HG02884 (cell line): Measurements from ENCODE around the gene EPB41L5.
"Not testable (repeated sequence)": the region's sequence is repeated elsewhere in the genome, so short reads cannot be mapped to it uniquely, and the experiment has no call there.

Experiments
- ATAC-seq: cut with Tn5 transposase; IDR thresholded peaks from one replicate; pipeline ENCODE4 v1.9.1; 2021; ENCODE audit warnings: mild to moderate bottlenecking, moderate library complexity; ENCODE audit not compliant: unreplicated experiment

EPB41L5 gene

GRCh38 chr2:120029672-120030640, 17.1 kb downstream of the EPB41L5 start:
- ATAC-seq, result no peak

GRCh38 chr2:120032297-120032696, 19.4 kb downstream of the EPB41L5 start:
- ATAC-seq, result no peak

- ATAC-seq, result no peak
Observed at GRCh38 chr2:120034027-120034426, 21.1 kb downstream of the EPB41L5 start.

GRCh38 chr2:120034621-120035020, 21.7 kb downstream of the EPB41L5 start:
- no peak for ATAC-seq

GRCh38 chr2:120036145-120036544, 23.3 kb downstream of the EPB41L5 start:
- ATAC-seq, result no peak

GRCh38 chr2:120037995-120038541, 25.2 kb downstream of the EPB41L5 start:
- ATAC-seq, result no peak

GRCh38 chr2:120042359-120042758, 29.5 kb downstream of the EPB41L5 start:
- ATAC-seq, result no peak

GRCh38 chr2:120044336-120044735, 31.5 kb downstream of the EPB41L5 start:
- no peak for ATAC-seq

- not testable (repeated sequence) for ATAC-seq
Observed at GRCh38 chr2:120045775-120046174, 32.9 kb downstream of the EPB41L5 start.

- not testable (repeated sequence) for ATAC-seq
Observed at GRCh38 chr2:120046252-120046651, 33.4 kb downstream of the EPB41L5 start.

GRCh38 chr2:120052597-120052996, 39.7 kb downstream of the EPB41L5 start:
- ATAC-seq, result no peak

- ATAC-seq, result no peak
Observed at GRCh38 chr2:120053891-120054290, 41.0 kb downstream of the EPB41L5 start.

GRCh38 chr2:120059483-120059882, 46.6 kb downstream of the EPB41L5 start:
- no peak for ATAC-seq

- no peak for ATAC-seq
Observed at GRCh38 chr2:120060088-120060623, 47.3 kb downstream of the EPB41L5 start.

- ATAC-seq, result no peak
Observed at GRCh38 chr2:120064664-120065063, 51.8 kb downstream of the EPB41L5 start.

GRCh38 chr2:120066800-120067547, 54.1 kb downstream of the EPB41L5 start:
- no peak for ATAC-seq

GRCh38 chr2:120068040-120068658, 55.3 kb downstream of the EPB41L5 start:
- ATAC-seq, result not testable (repeated sequence)

- no peak for ATAC-seq
Observed at GRCh38 chr2:120075545-120075944, 62.7 kb downstream of the EPB41L5 start.

GRCh38 chr2:120077896-120078295, 65.0 kb downstream of the EPB41L5 start:
- ATAC-seq, result no peak

- ATAC-seq, result no peak
Observed at GRCh38 chr2:120079647-120080046, 66.8 kb downstream of the EPB41L5 start.

GRCh38 chr2:120091436-120091835, 78.6 kb downstream of the EPB41L5 start:
- ATAC-seq, result no peak
